Measurements from ENCODE around the gene NIPSNAP3A. TPM values are rescaled to one million over a fixed set of nuclear protein-coding genes. Genes with fewer than 3 reads are reported as not detected.

NIPSNAP3A gene
- total RNA-seq, 1 experiment from 2014 or later = 7.2 TPM

- no peak for TF ChIP-seq ARID4B (CRISPR knock-in tag; IDR thresholded peaks at IDR 0.05; ENCODE audit: borderline replicate concordance)
- no peak for TF ChIP-seq ERG (CRISPR knock-in tag; IDR thresholded peaks at IDR 0.05)
- TF ChIP-seq, protein P1, sequence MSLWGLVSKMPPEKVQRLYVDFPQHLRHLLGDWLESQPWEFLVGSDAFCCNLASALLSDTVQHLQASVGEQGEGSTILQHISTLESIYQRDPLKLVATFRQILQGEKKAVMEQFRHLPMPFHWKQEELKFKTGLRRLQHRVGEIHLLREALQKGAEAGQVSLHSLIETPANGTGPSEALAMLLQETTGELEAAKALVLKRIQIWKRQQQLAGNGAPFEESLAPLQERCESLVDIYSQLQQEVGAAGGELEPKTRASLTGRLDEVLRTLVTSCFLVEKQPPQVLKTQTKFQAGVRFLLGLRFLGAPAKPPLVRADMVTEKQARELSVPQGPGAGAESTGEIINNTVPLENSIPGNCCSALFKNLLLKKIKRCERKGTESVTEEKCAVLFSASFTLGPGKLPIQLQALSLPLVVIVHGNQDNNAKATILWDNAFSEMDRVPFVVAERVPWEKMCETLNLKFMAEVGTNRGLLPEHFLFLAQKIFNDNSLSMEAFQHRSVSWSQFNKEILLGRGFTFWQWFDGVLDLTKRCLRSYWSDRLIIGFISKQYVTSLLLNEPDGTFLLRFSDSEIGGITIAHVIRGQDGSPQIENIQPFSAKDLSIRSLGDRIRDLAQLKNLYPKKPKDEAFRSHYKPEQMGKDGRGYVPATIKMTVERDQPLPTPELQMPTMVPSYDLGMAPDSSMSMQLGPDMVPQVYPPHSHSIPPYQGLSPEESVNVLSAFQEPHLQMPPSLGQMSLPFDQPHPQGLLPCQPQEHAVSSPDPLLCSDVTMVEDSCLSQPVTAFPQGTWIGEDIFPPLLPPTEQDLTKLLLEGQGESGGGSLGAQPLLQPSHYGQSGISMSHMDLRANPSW (CRISPR knock-in tag; conservative IDR thresholded peaks at IDR 0.05; ENCODE audit: low read depth) = no peak
- TF ChIP-seq, protein P2, sequence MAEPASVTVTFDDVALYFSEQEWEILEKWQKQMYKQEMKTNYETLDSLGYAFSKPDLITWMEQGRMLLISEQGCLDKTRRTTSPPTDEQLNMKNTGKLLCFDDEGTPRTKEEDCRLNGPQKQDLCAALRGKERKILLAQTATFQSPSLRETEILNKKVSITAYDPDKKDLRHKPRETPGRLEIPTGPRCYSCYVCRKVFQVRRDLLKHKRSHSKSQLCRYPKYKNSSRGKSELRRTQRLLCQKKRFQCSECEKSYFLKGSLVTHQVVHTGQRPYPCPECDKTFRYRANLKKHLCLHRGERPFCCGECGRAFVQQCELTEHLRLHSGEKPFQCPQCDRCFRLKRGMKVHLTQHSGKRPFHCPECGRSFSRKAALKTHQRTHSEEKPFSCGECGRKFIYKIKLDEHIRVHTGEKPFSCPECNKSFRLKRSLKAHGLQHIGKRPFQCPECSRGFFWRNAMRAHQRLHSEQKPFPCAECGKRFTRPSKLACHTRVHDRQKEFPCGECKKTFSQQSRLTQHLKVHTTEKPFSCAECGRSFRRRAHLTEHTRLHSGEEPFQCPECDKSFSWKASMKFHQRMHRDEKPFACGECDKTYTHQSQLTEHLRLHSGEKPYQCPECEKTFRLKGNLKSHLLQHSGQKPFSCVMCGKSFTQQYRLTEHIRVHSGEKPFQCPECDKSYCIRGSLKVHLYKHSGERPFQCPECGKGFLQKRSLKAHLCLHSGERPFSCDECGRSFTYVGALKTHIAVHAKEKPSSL (CRISPR knock-in tag; conservative IDR thresholded peaks at IDR 0.05) = no peak
- TF ChIP-seq ZNF317 (CRISPR knock-in tag; IDR thresholded peaks at IDR 0.05; ENCODE audit: borderline replicate concordance, low read depth) = no peak
- no peak for TF ChIP-seq USF2 (CRISPR knock-in tag; IDR thresholded peaks at IDR 0.05)
- TF ChIP-seq SMAD4 (CRISPR knock-in tag; IDR thresholded peaks at IDR 0.05) = no peak
- TF ChIP-seq E2F4 (CRISPR knock-in tag; IDR thresholded peaks at IDR 0.05; ENCODE audit: borderline replicate concordance, low read depth) = no peak
- TF ChIP-seq NFATC4 (CRISPR knock-in tag; IDR thresholded peaks at IDR 0.05) = no peak
- TF ChIP-seq JAZF1 (CRISPR knock-in tag; IDR thresholded peaks at IDR 0.05) = no peak
- no peak for TF ChIP-seq ZNF232 (CRISPR knock-in tag; IDR thresholded peaks at IDR 0.05)
Measured at GRCh38 chr9:104802110-104802509, 54.6 kb downstream of the NIPSNAP3A start (continued).

DNA sequence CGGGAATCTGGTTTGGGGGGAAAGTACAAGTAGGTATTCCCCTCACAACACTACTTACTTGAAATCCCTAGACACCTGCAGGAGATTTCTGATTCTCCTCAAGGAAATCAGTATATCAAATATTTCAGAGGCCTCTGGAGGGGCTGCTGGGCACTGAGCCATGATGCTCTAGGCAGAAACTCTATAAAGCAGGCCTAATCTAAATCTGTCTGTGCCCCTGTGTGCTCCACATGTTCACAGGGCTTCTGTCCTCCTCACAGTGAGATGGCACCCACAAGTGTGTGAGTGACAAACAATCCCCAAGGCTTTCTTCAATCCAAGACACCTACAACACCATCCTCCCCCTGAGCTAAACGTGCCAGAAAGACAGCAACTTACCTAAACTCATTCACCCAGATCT is 55.4 kb downstream of the NIPSNAP3A start:
- H3K4me3 Mint-ChIP-seq = no peak overlapping the region
- CTCF ChIA-PET = no interaction called here
- no peaks in the 10 kb centered on the region; the same call in 1 of the 2 replicates for H3K36me3 Mint-ChIP-seq

More for the DNA sequence above, 55.4 kb downstream of the NIPSNAP3A start:
- no peak for TF ChIP-seq FOXJ3 (CRISPR knock-in tag; IDR thresholded peaks at IDR 0.05; ENCODE audit: borderline replicate concordance)
- Mint-ChIP-seq H3K27me3 (ENCODE audit: low read depth) (no peaks in the 10 kb centered on the region), H3K27ac (no peak overlapping the region), H3K4me1 (no peaks in the 10 kb centered on the region), H3K9me3 (no peaks in the 10 kb centered on the region)
- DNase-seq (ENCODE audit: low spot score) (no peak), ATAC-seq (no peak)
- POLR2A ChIA-PET = no interaction called here

Measured in WTC11 (cell line).